ENCODE measurements around the gene RAB9A.
"Not testable (repeated sequence)": the region's sequence is repeated elsewhere in the genome, so short reads cannot be mapped to it uniquely, and the experiment has no call there.

The RAB9A gene

GRCh38 chrX:13730523-13730922 lies 41.6 kb downstream of the RAB9A start:
- in situ Hi-C loops (cut with HindIII; ENCODE audit: low pct_ligation_motif_present, low pct_unique_long_range_greater_than_20kb, low sequenced_read_pairs); DNase-seq: not testable (repeated sequence)

GRCh38 chrX:13732246-13733067 lies 43.5 kb downstream of the RAB9A start:
- DNase-seq: peak; percentile 4

GRCh38 chrX:13733506-13733905 lies 44.6 kb downstream of the RAB9A start:
- DNase-seq: no peak
- in situ Hi-C loops (cut with HindIII; ENCODE audit: low pct_ligation_motif_present, low pct_unique_long_range_greater_than_20kb, low sequenced_read_pairs): no loop called here

More at GRCh38 chrX:13732246-13733067, 43.5 kb downstream of the RAB9A start:
- in situ Hi-C loops (cut with HindIII; ENCODE audit: low pct_ligation_motif_present, low pct_unique_long_range_greater_than_20kb, low sequenced_read_pairs): no loop called here

GRCh38 chrX:13734278-13735172 lies 45.6 kb downstream of the RAB9A start, which contains the start of the genes OFD1 and TRAPPC2:
Gene OFD1 (plus strand): TSS chrX:13734748. CDS start chrX:13735072, 324 bp downstream.
Gene TRAPPC2 (minus strand): TSS chrX:13734620. CDS start chrX:13719963, 14,657 bp downstream.
- peak; percentile 88 for DNase-seq
- in situ Hi-C loops (cut with HindIII; ENCODE audit: low pct_ligation_motif_present, low pct_unique_long_range_greater_than_20kb, low sequenced_read_pairs): no loop called here

- no peak for DNase-seq
- in situ Hi-C loops (cut with HindIII; ENCODE audit: low pct_ligation_motif_present, low pct_unique_long_range_greater_than_20kb, low sequenced_read_pairs): no loop called here
These were observed 52.8 kb downstream of the RAB9A start for GRCh38 chrX:13741695-13742094.

- in situ Hi-C loops (cut with HindIII; ENCODE audit: low pct_ligation_motif_present, low pct_unique_long_range_greater_than_20kb, low sequenced_read_pairs): no loop called here
- DNase-seq: no peak
These were observed 53.7 kb downstream of the RAB9A start for GRCh38 chrX:13742397-13743176.

GRCh38 chrX:13747836-13748235 lies 58.9 kb downstream of the RAB9A start:
- peak; percentile 44 for DNase-seq
- in situ Hi-C loops (cut with HindIII; ENCODE audit: low pct_ligation_motif_present, low pct_unique_long_range_greater_than_20kb, low sequenced_read_pairs): no loop called here

- no peak for DNase-seq
- in situ Hi-C loops (cut with HindIII; ENCODE audit: low pct_ligation_motif_present, low pct_unique_long_range_greater_than_20kb, low sequenced_read_pairs): no loop called here
These were observed 59.6 kb downstream of the RAB9A start for GRCh38 chrX:13748486-13748885.

GRCh38 chrX:13750204-13750603 lies 61.3 kb downstream of the RAB9A start:
- in situ Hi-C loops (cut with HindIII; ENCODE audit: low pct_ligation_motif_present, low pct_unique_long_range_greater_than_20kb, low sequenced_read_pairs): no loop called here
- peak; percentile 46 for DNase-seq

GRCh38 chrX:13750812-13751211 lies 61.9 kb downstream of the RAB9A start:
- in situ Hi-C loops (cut with HindIII; ENCODE audit: low pct_ligation_motif_present, low pct_unique_long_range_greater_than_20kb, low sequenced_read_pairs): no loop called here

GRCh38 chrX:13752141-13752540 lies 63.2 kb downstream of the RAB9A start:
- in situ Hi-C loops (cut with HindIII; ENCODE audit: low pct_ligation_motif_present, low pct_unique_long_range_greater_than_20kb, low sequenced_read_pairs): no loop called here

More at GRCh38 chrX:13750812-13751211, 61.9 kb downstream of the RAB9A start:
- no peak for DNase-seq

GRCh38 chrX:13752646-13753045 lies 63.7 kb downstream of the RAB9A start:
- no peak for DNase-seq
- in situ Hi-C loops (cut with HindIII; ENCODE audit: low pct_ligation_motif_present, low pct_unique_long_range_greater_than_20kb, low sequenced_read_pairs): no loop called here

More at GRCh38 chrX:13752141-13752540, 63.2 kb downstream of the RAB9A start:
- no peak for DNase-seq

- in situ Hi-C loops (cut with HindIII; ENCODE audit: low pct_ligation_motif_present, low pct_unique_long_range_greater_than_20kb, low sequenced_read_pairs): no loop called here
- no peak for DNase-seq
These were observed 65.8 kb downstream of the RAB9A start for GRCh38 chrX:13754765-13755164.

GRCh38 chrX:13755254-13755653 lies 66.3 kb downstream of the RAB9A start:
- in situ Hi-C loops (cut with HindIII; ENCODE audit: low pct_ligation_motif_present, low pct_unique_long_range_greater_than_20kb, low sequenced_read_pairs): no loop called here
- no peak for DNase-seq

- in situ Hi-C loops (cut with HindIII; ENCODE audit: low pct_ligation_motif_present, low pct_unique_long_range_greater_than_20kb, low sequenced_read_pairs): no loop called here
- DNase-seq: no peak
These were observed 67.5 kb downstream of the RAB9A start for GRCh38 chrX:13756381-13756780.

- in situ Hi-C loops (cut with HindIII; ENCODE audit: low pct_ligation_motif_present, low pct_unique_long_range_greater_than_20kb, low sequenced_read_pairs): no loop called here
- DNase-seq: no peak
These were observed 70.3 kb downstream of the RAB9A start for GRCh38 chrX:13759152-13759718.
